NCI-H1436 treated with DMSO at 0.1 percent for 48 hours (cell line): Measurements from ENCODE around the gene NEK3.
"Not testable (repeated sequence)": the region's sequence is repeated elsewhere in the genome, so short reads cannot be mapped to it uniquely, and the experiment has no call there.

Experiments used
- DNase-seq: peaks from one replicate; lab custom pipeline; 2025; lab: John Stamatoyannopoulos, UW

NEK3 gene

GRCh38 chr13:52118095-52118494, 41.3 kb downstream of the NEK3 start:
- DNase-seq, result no peak

GRCh38 chr13:52112591-52112990, 46.8 kb downstream of the NEK3 start:
- no peak for DNase-seq

GRCh38 chr13:52109116-52109670, 50.2 kb downstream of the NEK3 start:
- no peak for DNase-seq

GRCh38 chr13:52105841-52106240, 53.6 kb downstream of the NEK3 start:
- no peak for DNase-seq

GRCh38 chr13:52104624-52105023, 54.8 kb downstream of the NEK3 start:
- DNase-seq, result no peak

- no peak for DNase-seq
Measured at GRCh38 chr13:52103386-52103785, 56.0 kb downstream of the NEK3 start.

GRCh38 chr13:52102423-52102822, 57.0 kb downstream of the NEK3 start:
- DNase-seq, result not testable (repeated sequence)

- DNase-seq, result no peak
Measured at GRCh38 chr13:52097197-52097596, 62.2 kb downstream of the NEK3 start.

- DNase-seq, result no peak
Measured at GRCh38 chr13:52096748-52097147, 62.6 kb downstream of the NEK3 start.

GRCh38 chr13:52096062-52096461, 63.3 kb downstream of the NEK3 start:
- DNase-seq, result no peak

- no peak for DNase-seq
Measured at GRCh38 chr13:52092087-52092486, 67.3 kb downstream of the NEK3 start.

GRCh38 chr13:52091473-52091872, 67.9 kb downstream of the NEK3 start:
- DNase-seq, result no peak

- DNase-seq, result no peak
Measured at GRCh38 chr13:52085421-52085820, 74.0 kb downstream of the NEK3 start.

GRCh38 chr13:52084981-52085380, 74.4 kb downstream of the NEK3 start:
- DNase-seq, result not testable (repeated sequence)
